NB4 (cell line): ENCODE measurements around the gene CCDC107.

Experiments
- CTCF ChIP-seq: IDR thresholded peaks from one replicate; pipeline ENCODE4 v1.5.1; 2012; ENCODE audit warnings: low read depth, low read length
- MYC ChIP-seq: IDR thresholded peaks from 2 replicates; pipeline ENCODE4 v1.6.1; 2011; ENCODE audit warnings: low read depth, low read length

- TF ChIP-seq CTCF (no peak), MYC (no peak)
These were observed 48.9 kb upstream of the CCDC107 start for GRCh38 chr9:35609001-35609819.
